Measurements from ENCODE around the gene POU3F1.
"Not testable (repeated sequence)": the region's sequence is repeated elsewhere in the genome, so short reads cannot be mapped to it uniquely, and the experiment has no call there.

Gene POU3F1

GRCh38 chr1:38046884-38047602, 450 bp upstream of the POU3F1 start:
- DNase-seq: peak in 5 of 6 experiments; percentile 37 to 62 (median 51)

- no peak for DNase-seq
Measured at GRCh38 chr1:38045401-38046332, 926 bp downstream of the POU3F1 start.

GRCh38 chr1:38044221-38045215, 2.1 kb downstream of the POU3F1 start:
- peak in 1 of 6 experiments; percentile 12 for DNase-seq

- DNase-seq: no peak
Measured at GRCh38 chr1:38043036-38043747, 3.4 kb downstream of the POU3F1 start.

- DNase-seq: no peak
Measured at GRCh38 chr1:38041936-38042834, 4.4 kb downstream of the POU3F1 start.

- DNase-seq: no peak
Measured at GRCh38 chr1:38039331-38040088, 7.1 kb downstream of the POU3F1 start.

GRCh38 chr1:38038861-38039260, 7.7 kb downstream of the POU3F1 start:
- no peak for DNase-seq

- DNase-seq: no peak
Measured at GRCh38 chr1:38037221-38037939, 9.2 kb downstream of the POU3F1 start.

- DNase-seq: no peak
Measured at GRCh38 chr1:38034871-38035270, 11.7 kb downstream of the POU3F1 start.

GRCh38 chr1:38032992-38033391, 13.6 kb downstream of the POU3F1 start:
- DNase-seq: not testable (repeated sequence)

- DNase-seq: no peak
Measured at GRCh38 chr1:38031513-38031866, 15.1 kb downstream of the POU3F1 start.

- no peak for DNase-seq
Measured at GRCh38 chr1:38030596-38031512, 15.7 kb downstream of the POU3F1 start.

- no peak for DNase-seq
Measured at GRCh38 chr1:38029685-38030511, 16.7 kb downstream of the POU3F1 start.

- no peak for DNase-seq
Measured at GRCh38 chr1:38029081-38029681, 17.4 kb downstream of the POU3F1 start.

GRCh38 chr1:38028671-38029070, 17.9 kb downstream of the POU3F1 start:
- no peak for DNase-seq

GRCh38 chr1:38028105-38028591, 18.4 kb downstream of the POU3F1 start:
- DNase-seq: no peak
